Smooth muscle cell (in vitro differentiated cells): Measurements from ENCODE around the gene NAT9. TPM values are rescaled to one million over a fixed set of nuclear protein-coding genes. Genes with fewer than 3 reads are reported as not detected.
A peak's percentile ranks its signal among the peaks of the same experiment; 100 is the strongest.

Source experiments
- DNase-seq: peaks from one replicate; lab custom pipeline; 2025; ENCODE audit not compliant: unreplicated experiment; lab: John Stamatoyannopoulos, UW
- H2AFZ ChIP-seq: fragments of 200-600 bp; sonication (generic); 2 replicates; pipeline ENCODE4 v1.6.0; 2016; ENCODE audit warnings: antibody characterized with exemption, low read depth, mild to moderate bottlenecking
- H3F3A ChIP-seq: fragments of 200-600 bp; sonication (generic); 2 replicates; pipeline ENCODE4 v1.6.0; 2017; ENCODE audit warnings: antibody characterized with exemption, low read depth
- H3K27ac ChIP-seq: fragments of 200-600 bp; sonication (generic); 2 replicates; pipeline ENCODE4 v1.5.1; 2016; ENCODE audit warnings: low read depth, mild to moderate bottlenecking
- H3K27me3 ChIP-seq: fragments of 200-600 bp; sonication (generic); 2 replicates; pipeline ENCODE4 v1.6.1; 2016; ENCODE audit warnings: low read depth, mild to moderate bottlenecking
- H3K36me3 ChIP-seq: fragments of 200-600 bp; sonication (generic); 2 replicates; pipeline ENCODE4 v1.5.1; 2016; ENCODE audit warnings: low read depth
- H3K4me1 ChIP-seq: fragments of 200-600 bp; sonication (generic); 2 replicates; pipeline ENCODE4 v1.5.1; 2016; ENCODE audit warnings: low read depth
- H3K4me2 ChIP-seq: fragments of 200-600 bp; sonication (generic); 2 replicates; pipeline ENCODE4 v1.6.0; 2016; ENCODE audit warnings: mild to moderate bottlenecking
- H3K4me3 ChIP-seq: fragments of 200-600 bp; sonication (generic); 2 replicates; pipeline ENCODE4 v1.5.1; 2016; ENCODE audit warnings: mild to moderate bottlenecking
- H3K79me2 ChIP-seq: fragments of 200-600 bp; sonication (generic); 2 replicates; pipeline ENCODE4 v1.6.0; 2016; ENCODE audit warnings: low read depth, mild to moderate bottlenecking
- H3K9ac ChIP-seq: fragments of 200-600 bp; sonication (generic); 2 replicates; pipeline ENCODE4 v1.6.0; 2016; ENCODE audit warnings: low read depth
- H3K9me3 ChIP-seq: fragments of 200-600 bp; sonication (generic); replicated peaks from 2 replicates; pipeline ENCODE4 v1.5.1; 2016; ENCODE audit warnings: low read depth
- H4K20me1 ChIP-seq: fragments of 200-600 bp; sonication (generic); 2 replicates; pipeline ENCODE4 v1.6.0; 2016; ENCODE audit warnings: low read depth
- WGBS: methylation state at CpG from one replicate; pipeline ENCODE4 v1.1.7; 2016; ENCODE audit warnings: low lambda C conversion rate; 5-methylcytosine and 5-hydroxymethylcytosine counted together
- polyA plus RNA-seq: library from polyadenylated mRNA; unstranded; fragments of >200 nt; fragmentation: Nextera tagmentation; extraction: Ambion mirVana; gene quantifications from 2 replicates; pipeline ENCODE4 v1.2.1, GENCODE V29; 2016
- total RNA-seq: library from RNA; depleted of rRNA; stranded (reverse); fragments of >200 nt; gene quantifications from 2 replicates; pipeline ENCODE4 v1.2.3, GENCODE V29; 2014
- TF ChIP-seq, protein P1 (sequence below): fragments of 200-600 bp; sonication (generic); IDR thresholded peaks from 2 replicates; pipeline ENCODE4 v1.5.1; 2017; ENCODE audit warnings: borderline replicate concordance, mild to moderate bottlenecking, antibody characterized with exemption; ENCODE audit not compliant: insufficient read depth, poor library complexity, severe bottlenecking

NAT9 gene
- total and polyA plus RNA-seq, 2 experiments from 2014 or later = 21.4 to 42.5 TPM

DNA sequence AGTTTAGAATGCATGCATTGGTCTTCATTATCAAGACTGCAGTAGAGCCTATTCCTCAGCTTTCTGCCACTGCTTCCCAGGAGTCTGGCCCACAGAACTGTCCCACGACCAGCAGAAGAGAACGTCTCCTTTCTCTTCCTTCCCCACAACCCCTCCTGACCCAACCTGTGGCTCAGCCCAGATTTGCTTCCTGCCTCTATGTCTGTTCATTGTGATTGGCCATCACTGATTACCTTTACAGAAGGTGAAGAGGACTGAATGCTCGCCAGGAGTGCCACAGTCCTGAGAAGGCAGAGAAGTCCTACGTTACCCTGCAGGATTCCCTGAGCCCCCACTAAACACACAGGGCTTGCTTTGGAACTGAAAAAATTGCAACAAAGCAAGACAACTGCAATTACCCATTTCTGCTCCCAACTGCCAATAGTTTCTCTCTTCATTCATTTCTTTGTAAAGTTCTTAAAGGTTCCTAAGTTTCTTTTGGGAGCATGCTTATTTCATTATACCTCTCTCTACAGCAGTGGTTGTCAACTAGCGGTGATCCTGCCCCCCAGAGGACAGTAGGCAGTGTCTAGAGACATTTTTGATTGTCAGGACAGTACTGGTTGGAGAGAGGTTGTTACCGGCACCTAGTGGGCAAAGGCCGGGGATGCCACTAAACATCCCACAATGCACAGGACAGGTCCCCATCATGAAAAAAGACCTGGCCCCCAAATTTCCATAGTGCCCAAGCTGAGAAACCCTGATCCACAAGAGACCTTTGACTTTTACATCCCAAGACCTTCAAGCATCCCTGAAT is 4.5 kb upstream of the NAT9 start:
- Histone ChIP-seq H3K4me1 (peaks cover 8% of the 10 kb centered on the region), H3K9me3 (no peaks in the 10 kb centered on the region), H2AFZ (no peak overlapping the region), H3K4me3 (no peak overlapping the region), H3K79me2 (peaks cover 21% of the 10 kb centered on the region), H3K27me3 (no peaks in the 10 kb centered on the region), H3K36me3 (no peaks in the 10 kb centered on the region), H3K4me2 (no peak overlapping the region), H3K27ac (no peak overlapping the region), H3K9ac (no peak overlapping the region), H4K20me1 (peaks cover 26% of the 10 kb centered on the region), H3F3A (no peaks in the 10 kb centered on the region)
- WGBS = 88% methylated on average over 7 of the region's 7 CpGs
- no peak for DNase-seq
- TF ChIP-seq, protein P1, sequence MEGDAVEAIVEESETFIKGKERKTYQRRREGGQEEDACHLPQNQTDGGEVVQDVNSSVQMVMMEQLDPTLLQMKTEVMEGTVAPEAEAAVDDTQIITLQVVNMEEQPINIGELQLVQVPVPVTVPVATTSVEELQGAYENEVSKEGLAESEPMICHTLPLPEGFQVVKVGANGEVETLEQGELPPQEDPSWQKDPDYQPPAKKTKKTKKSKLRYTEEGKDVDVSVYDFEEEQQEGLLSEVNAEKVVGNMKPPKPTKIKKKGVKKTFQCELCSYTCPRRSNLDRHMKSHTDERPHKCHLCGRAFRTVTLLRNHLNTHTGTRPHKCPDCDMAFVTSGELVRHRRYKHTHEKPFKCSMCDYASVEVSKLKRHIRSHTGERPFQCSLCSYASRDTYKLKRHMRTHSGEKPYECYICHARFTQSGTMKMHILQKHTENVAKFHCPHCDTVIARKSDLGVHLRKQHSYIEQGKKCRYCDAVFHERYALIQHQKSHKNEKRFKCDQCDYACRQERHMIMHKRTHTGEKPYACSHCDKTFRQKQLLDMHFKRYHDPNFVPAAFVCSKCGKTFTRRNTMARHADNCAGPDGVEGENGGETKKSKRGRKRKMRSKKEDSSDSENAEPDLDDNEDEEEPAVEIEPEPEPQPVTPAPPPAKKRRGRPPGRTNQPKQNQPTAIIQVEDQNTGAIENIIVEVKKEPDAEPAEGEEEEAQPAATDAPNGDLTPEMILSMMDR = peak; percentile 13

DNA sequence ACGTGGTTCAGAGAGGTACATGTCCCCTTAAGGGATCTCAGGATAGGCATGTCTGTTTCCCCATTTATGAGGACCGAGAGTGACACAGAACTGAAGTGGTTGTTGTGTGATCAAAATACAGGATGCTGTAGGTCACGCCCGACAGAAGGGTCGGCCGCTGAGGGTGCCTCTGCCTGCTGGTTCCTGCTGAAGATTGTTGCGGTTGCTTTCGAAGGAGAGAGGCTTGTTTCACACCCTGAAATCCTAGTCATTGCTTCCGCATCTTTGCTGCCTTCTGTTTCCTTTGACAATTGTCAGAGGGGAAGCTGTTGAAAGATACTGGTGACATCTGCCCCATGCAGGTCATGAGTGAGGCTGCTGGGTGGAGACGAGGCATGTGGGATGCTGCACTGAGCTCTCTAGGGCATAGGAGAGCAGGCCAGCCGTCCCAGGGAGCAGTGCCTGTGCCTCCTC is 3.8 kb upstream of the NAT9 start:
- H3K9me3 ChIP-seq = no peaks in the 10 kb centered on the region
- TF ChIP-seq, protein P1 = no peak
- no peak overlapping the region for H2AFZ ChIP-seq
- peaks cover 15% of the 10 kb centered on the region for H3K4me1 ChIP-seq
- H3K4me3 ChIP-seq = no peak overlapping the region
- H3K79me2 ChIP-seq = peaks cover 27% of the 10 kb centered on the region
- H3K9ac ChIP-seq = no peak overlapping the region
- H3F3A ChIP-seq = no peaks in the 10 kb centered on the region
- 91% methylated on average over 11 of the region's 11 CpGs for WGBS
- peaks cover 20% of the 10 kb centered on the region for H4K20me1 ChIP-seq
- H3K36me3 ChIP-seq = no peaks in the 10 kb centered on the region
- no peaks in the 10 kb centered on the region for H3K27me3 ChIP-seq
- no peak for DNase-seq
- H3K27ac ChIP-seq = no peak overlapping the region
- H3K4me2 ChIP-seq = no peak overlapping the region

DNA sequence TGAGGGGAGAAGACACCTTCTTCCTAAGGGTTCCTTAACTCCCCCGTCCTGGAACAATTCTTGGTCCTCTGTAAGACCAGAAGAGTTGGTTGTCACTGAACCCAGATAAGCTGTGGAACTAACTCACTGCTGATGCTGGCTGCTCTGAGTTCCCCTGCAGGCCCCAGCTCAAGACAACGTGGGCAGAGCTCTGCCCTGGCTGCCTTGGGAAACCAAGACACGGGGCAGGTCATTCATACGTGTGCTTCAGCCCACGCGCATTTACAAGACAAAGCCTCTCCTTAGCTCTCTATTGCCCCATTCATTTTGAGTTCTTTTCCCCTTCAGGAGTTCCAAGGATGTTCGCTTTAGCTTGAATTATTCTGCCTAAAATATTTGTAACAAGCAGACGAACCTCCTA is 3.4 kb upstream of the NAT9 start:
- Histone ChIP-seq H3K4me1 (peaks cover 15% of the 10 kb centered on the region), H3K36me3 (no peaks in the 10 kb centered on the region), H3K4me3 (no peak overlapping the region), H4K20me1 (peaks cover 17% of the 10 kb centered on the region), H3F3A (no peaks in the 10 kb centered on the region), H3K4me2 (no peak overlapping the region), H3K27ac (no peak overlapping the region), H3K9ac (no peak overlapping the region), H2AFZ (no peak overlapping the region), H3K79me2 (peaks cover 32% of the 10 kb centered on the region), H3K27me3 (no peaks in the 10 kb centered on the region), H3K9me3 (no peaks in the 10 kb centered on the region)
- TF ChIP-seq, protein P1 = no peak
- WGBS = 82% methylated on average over 8 of the region's 8 CpGs
- no peak for DNase-seq

DNA sequence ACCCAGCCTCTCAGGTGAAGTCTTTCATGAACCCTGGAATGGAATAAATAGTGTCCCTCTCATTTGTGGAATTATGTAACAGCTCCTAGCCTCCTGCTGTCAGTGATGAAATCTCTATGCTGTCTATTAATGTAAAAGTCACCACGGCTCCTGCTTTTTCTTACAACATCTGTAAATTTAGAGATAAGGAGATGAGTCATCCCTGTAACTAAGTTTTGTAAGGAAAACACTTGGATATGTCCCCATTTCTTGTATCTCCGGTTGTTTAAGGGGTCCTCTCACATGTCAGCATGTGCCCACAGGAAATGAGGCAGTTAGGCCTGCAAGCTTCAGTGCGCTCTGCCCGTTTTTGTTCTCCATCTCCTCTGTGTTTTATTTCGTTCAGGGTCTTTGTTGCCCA is 2.8 kb upstream of the NAT9 start:
- no peak for DNase-seq
- Histone ChIP-seq H3K36me3 (no peaks in the 10 kb centered on the region), H3K4me2 (no peak overlapping the region), H3F3A (no peaks in the 10 kb centered on the region), H3K9me3 (no peaks in the 10 kb centered on the region), H3K27me3 (no peaks in the 10 kb centered on the region), H3K27ac (no peak overlapping the region), H3K4me3 (no peak overlapping the region), H3K4me1 (peaks cover 15% of the 10 kb centered on the region), H3K9ac (no peak overlapping the region), H4K20me1 (peaks cover 16% of the 10 kb centered on the region), H2AFZ (no peak overlapping the region), H3K79me2 (peaks cover 32% of the 10 kb centered on the region)
- WGBS = 57% methylated on average over 5 of the region's 5 CpGs
- TF ChIP-seq, protein P1 = no peak
